WTC11 (cell line): ENCODE data around the gene BABAM2. TPM values are rescaled to one million over a fixed set of nuclear protein-coding genes. Genes with fewer than 3 reads are reported as not detected.

Experiments
- ATAC-seq: fragments of 200-7000 bp; cut with Tn5 transposase; 2 replicates; pipeline ENCODE4 v1.10.0; 2021; ENCODE audit warnings: mild to moderate bottlenecking, moderate library complexity
- CTCF ChIA-PET: fragments of 300-600 bp; sonication (Branson Sonifier 250); formaldehyde crosslinking; loops from one replicate; lab custom pipeline; 2021; ENCODE audit warnings: antibody characterized with exemption; lab: Charles Lee
- POLR2A ChIA-PET: fragments of 350-600 bp; sonication (Branson Sonifier 250); formaldehyde crosslinking; loops from one replicate; lab custom pipeline; 2021; ENCODE audit warnings: antibody characterized with exemption; lab: Charles Lee
- DNase-seq: peaks from one replicate; pipeline ENCODE4 v3.0.0; 2021; ENCODE audit warnings: low spot score
- H3K27ac Mint-ChIP-seq: 2 replicates; pipeline ENCODE4 v1.8.0; 2021; ENCODE audit warnings: mixed read lengths
- H3K27me3 Mint-ChIP-seq: 2 replicates; pipeline ENCODE4 v1.8.0; 2021; ENCODE audit warnings: low read depth, mild to moderate bottlenecking, moderate library complexity, mixed read lengths
- H3K36me3 Mint-ChIP-seq: 2 replicates; pipeline ENCODE4 v1.8.0; 2021; ENCODE audit warnings: mixed read lengths
- H3K4me1 Mint-ChIP-seq: 2 replicates; pipeline ENCODE4 v1.8.0; 2022; ENCODE audit warnings: mixed read lengths
- H3K4me3 Mint-ChIP-seq: 2 replicates; pipeline ENCODE4 v1.8.0; 2021; ENCODE audit warnings: mild to moderate bottlenecking, moderate library complexity, mixed read lengths
- H3K9me3 Mint-ChIP-seq: 2 replicates; pipeline ENCODE4 v1.8.0; 2021; ENCODE audit warnings: mixed read lengths
- AFF4 ChIP-seq: sonication (generic); formaldehyde crosslinking; IDR thresholded peaks from 2 replicates; pipeline ENCODE4 v1.8.1; 2023; ENCODE audit warnings: mild to moderate bottlenecking, missing genetic modification reagents, borderline replicate concordance
- ARID4B ChIP-seq: sonication (generic); formaldehyde crosslinking; IDR thresholded peaks from 2 replicates; pipeline ENCODE4 v1.8.0; 2023; ENCODE audit warnings: missing genetic modification reagents, mild to moderate bottlenecking, borderline replicate concordance
- GRHL2 ChIP-seq: fragments of 250-450 bp; sonication (Bioruptor Pico); IDR thresholded peaks from 2 replicates; pipeline ENCODE4 v1.8.0; 2022; ENCODE audit warnings: mild to moderate bottlenecking, moderate library complexity; ENCODE audit not compliant: insufficient replicate concordance, severe bottlenecking
- IRF2 ChIP-seq: sonication (generic); formaldehyde crosslinking; IDR thresholded peaks from 2 replicates; pipeline ENCODE4 v1.8.0; 2022; ENCODE audit warnings: low read depth, missing genetic modification reagents, borderline replicate concordance
- JAZF1 ChIP-seq: fragments of 250-450 bp; sonication (Bioruptor Pico); IDR thresholded peaks from 2 replicates; pipeline ENCODE4 v1.9.0; 2021; ENCODE audit warnings: moderate library complexity, mild to moderate bottlenecking, inconsistent platforms
- JUN ChIP-seq: sonication (generic); formaldehyde crosslinking; IDR thresholded peaks from 2 replicates; pipeline ENCODE4 v1.8.0; 2023; ENCODE audit warnings: mild to moderate bottlenecking, missing genetic modification reagents
- NR1H2 ChIP-seq: sonication (generic); formaldehyde crosslinking; IDR thresholded peaks from 2 replicates; pipeline ENCODE4 v1.9.0; 2021; ENCODE audit warnings: mild to moderate bottlenecking, moderate library complexity, missing genetic modification reagents
- NR3C1 ChIP-seq: sonication (generic); formaldehyde crosslinking; conservative IDR thresholded peaks from 2 replicates; pipeline ENCODE4 v1.8.1; 2023; ENCODE audit warnings: low read depth, mild to moderate bottlenecking, missing genetic modification reagents
- OVOL2 ChIP-seq: fragments of 250-450 bp; sonication (Bioruptor Pico); IDR thresholded peaks from 2 replicates; pipeline ENCODE4 v1.9.0; 2021; ENCODE audit warnings: mild to moderate bottlenecking, borderline replicate concordance
- PRRX2 ChIP-seq: fragments of 250-450 bp; sonication (Bioruptor Pico); IDR thresholded peaks from 2 replicates; pipeline ENCODE4 v1.8.0; 2021; ENCODE audit warnings: mild to moderate bottlenecking
- RELA ChIP-seq: sonication (generic); formaldehyde crosslinking; IDR thresholded peaks from 2 replicates; pipeline ENCODE4 v1.8.1; 2022; ENCODE audit warnings: missing genetic modification reagents, mild to moderate bottlenecking, borderline replicate concordance
- TP53 ChIP-seq: sonication (generic); formaldehyde crosslinking; IDR thresholded peaks from 2 replicates; pipeline ENCODE4 v1.8.1; 2023; ENCODE audit warnings: mild to moderate bottlenecking, missing genetic modification reagents
- ZMAT4 ChIP-seq: fragments of 250-450 bp; sonication (Bioruptor Pico); IDR thresholded peaks from 2 replicates; pipeline ENCODE4 v1.9.0; 2021; ENCODE audit warnings: mild to moderate bottlenecking
- ZNF317 ChIP-seq: sonication (generic); formaldehyde crosslinking; IDR thresholded peaks from 2 replicates; pipeline ENCODE4 v1.8.1; 2023; ENCODE audit warnings: low read depth, mild to moderate bottlenecking, moderate library complexity, missing genetic modification reagents, borderline replicate concordance
- ZNF396 ChIP-seq: fragments of 250-450 bp; sonication (Bioruptor Pico); IDR thresholded peaks from 2 replicates; pipeline ENCODE4 v1.8.0; 2021; ENCODE audit warnings: mild to moderate bottlenecking, moderate library complexity, borderline replicate concordance
- total RNA-seq: library from RNA; stranded (reverse); gene quantifications from 3 replicates; pipeline ENCODE4 v1.2.3, GENCODE V29; 2021
- TF ChIP-seq, protein P1 (sequence below): sonication (generic); formaldehyde crosslinking; conservative IDR thresholded peaks from 2 replicates; pipeline ENCODE4 v1.8.1; 2022; ENCODE audit warnings: mild to moderate bottlenecking, missing genetic modification reagents
- TF ChIP-seq, protein P2 (sequence below): fragments of 250-450 bp; sonication (Bioruptor Pico); IDR thresholded peaks from 2 replicates; pipeline ENCODE4 v1.9.0; 2021; ENCODE audit warnings: mild to moderate bottlenecking, borderline replicate concordance
- TF ChIP-seq, protein P3 (sequence below): fragments of 200-600 bp; IDR thresholded peaks from 2 replicates; pipeline ENCODE4 v1.8.0; 2022; ENCODE audit warnings: antibody characterized with exemption
- TF ChIP-seq, protein P4 (sequence below): sonication (generic); formaldehyde crosslinking; IDR thresholded peaks from 2 replicates; pipeline ENCODE4 v1.8.0; 2023; ENCODE audit warnings: mild to moderate bottlenecking, missing genetic modification reagents

Gene BABAM2
- total RNA-seq, 1 experiment from 2014 or later, result 16.5 TPM

GRCh38 chr2:27902098-27902497 lies 11.6 kb downstream of the BABAM2 start (continued):
- TF ChIP-seq ZNF317 (CRISPR knock-in tag) (no peak), NR3C1 (CRISPR knock-in tag) (no peak), PRRX2 (CRISPR knock-in tag) (no peak), JAZF1 (no peak), RELA (CRISPR knock-in tag) (no peak), OVOL2 (CRISPR knock-in tag) (no peak), GRHL2 (CRISPR knock-in tag) (no peak), ZMAT4 (CRISPR knock-in tag) (no peak), IRF2 (CRISPR knock-in tag) (no peak)
- TF ChIP-seq, protein P1, sequence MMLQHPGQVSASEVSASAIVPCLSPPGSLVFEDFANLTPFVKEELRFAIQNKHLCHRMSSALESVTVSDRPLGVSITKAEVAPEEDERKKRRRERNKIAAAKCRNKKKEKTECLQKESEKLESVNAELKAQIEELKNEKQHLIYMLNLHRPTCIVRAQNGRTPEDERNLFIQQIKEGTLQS (CRISPR knock-in tag), result no peak
- TF ChIP-seq, protein P2, sequence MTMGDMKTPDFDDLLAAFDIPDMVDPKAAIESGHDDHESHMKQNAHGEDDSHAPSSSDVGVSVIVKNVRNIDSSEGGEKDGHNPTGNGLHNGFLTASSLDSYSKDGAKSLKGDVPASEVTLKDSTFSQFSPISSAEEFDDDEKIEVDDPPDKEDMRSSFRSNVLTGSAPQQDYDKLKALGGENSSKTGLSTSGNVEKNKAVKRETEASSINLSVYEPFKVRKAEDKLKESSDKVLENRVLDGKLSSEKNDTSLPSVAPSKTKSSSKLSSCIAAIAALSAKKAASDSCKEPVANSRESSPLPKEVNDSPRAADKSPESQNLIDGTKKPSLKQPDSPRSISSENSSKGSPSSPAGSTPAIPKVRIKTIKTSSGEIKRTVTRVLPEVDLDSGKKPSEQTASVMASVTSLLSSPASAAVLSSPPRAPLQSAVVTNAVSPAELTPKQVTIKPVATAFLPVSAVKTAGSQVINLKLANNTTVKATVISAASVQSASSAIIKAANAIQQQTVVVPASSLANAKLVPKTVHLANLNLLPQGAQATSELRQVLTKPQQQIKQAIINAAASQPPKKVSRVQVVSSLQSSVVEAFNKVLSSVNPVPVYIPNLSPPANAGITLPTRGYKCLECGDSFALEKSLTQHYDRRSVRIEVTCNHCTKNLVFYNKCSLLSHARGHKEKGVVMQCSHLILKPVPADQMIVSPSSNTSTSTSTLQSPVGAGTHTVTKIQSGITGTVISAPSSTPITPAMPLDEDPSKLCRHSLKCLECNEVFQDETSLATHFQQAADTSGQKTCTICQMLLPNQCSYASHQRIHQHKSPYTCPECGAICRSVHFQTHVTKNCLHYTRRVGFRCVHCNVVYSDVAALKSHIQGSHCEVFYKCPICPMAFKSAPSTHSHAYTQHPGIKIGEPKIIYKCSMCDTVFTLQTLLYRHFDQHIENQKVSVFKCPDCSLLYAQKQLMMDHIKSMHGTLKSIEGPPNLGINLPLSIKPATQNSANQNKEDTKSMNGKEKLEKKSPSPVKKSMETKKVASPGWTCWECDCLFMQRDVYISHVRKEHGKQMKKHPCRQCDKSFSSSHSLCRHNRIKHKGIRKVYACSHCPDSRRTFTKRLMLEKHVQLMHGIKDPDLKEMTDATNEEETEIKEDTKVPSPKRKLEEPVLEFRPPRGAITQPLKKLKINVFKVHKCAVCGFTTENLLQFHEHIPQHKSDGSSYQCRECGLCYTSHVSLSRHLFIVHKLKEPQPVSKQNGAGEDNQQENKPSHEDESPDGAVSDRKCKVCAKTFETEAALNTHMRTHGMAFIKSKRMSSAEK (CRISPR knock-in tag), result no peak
- TF ChIP-seq, protein P3, sequence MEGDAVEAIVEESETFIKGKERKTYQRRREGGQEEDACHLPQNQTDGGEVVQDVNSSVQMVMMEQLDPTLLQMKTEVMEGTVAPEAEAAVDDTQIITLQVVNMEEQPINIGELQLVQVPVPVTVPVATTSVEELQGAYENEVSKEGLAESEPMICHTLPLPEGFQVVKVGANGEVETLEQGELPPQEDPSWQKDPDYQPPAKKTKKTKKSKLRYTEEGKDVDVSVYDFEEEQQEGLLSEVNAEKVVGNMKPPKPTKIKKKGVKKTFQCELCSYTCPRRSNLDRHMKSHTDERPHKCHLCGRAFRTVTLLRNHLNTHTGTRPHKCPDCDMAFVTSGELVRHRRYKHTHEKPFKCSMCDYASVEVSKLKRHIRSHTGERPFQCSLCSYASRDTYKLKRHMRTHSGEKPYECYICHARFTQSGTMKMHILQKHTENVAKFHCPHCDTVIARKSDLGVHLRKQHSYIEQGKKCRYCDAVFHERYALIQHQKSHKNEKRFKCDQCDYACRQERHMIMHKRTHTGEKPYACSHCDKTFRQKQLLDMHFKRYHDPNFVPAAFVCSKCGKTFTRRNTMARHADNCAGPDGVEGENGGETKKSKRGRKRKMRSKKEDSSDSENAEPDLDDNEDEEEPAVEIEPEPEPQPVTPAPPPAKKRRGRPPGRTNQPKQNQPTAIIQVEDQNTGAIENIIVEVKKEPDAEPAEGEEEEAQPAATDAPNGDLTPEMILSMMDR, result no peak

GRCh38 chr2:27903018-27903417 lies 12.5 kb downstream of the BABAM2 start:
- Mint-ChIP-seq H3K36me3 (no peaks in the 10 kb centered on the region), H3K27me3 (no peaks in the 10 kb centered on the region), H3K27ac (no peak overlapping the region), H3K4me3 (no peak overlapping the region), H3K9me3 (no peaks in the 10 kb centered on the region), H3K4me1 (peaks cover 8% of the 10 kb centered on the region)
- CTCF ChIA-PET, result no interaction called here
- DNase-seq (no peak), ATAC-seq (no peak)
- POLR2A ChIA-PET, result no interaction called here
- TF ChIP-seq TP53 (CRISPR knock-in tag) (no peak), AFF4 (no peak), JUN (CRISPR knock-in tag) (no peak), ARID4B (no peak), ZNF396 (no peak), NR1H2 (CRISPR knock-in tag) (no peak)
- TF ChIP-seq, protein P4, sequence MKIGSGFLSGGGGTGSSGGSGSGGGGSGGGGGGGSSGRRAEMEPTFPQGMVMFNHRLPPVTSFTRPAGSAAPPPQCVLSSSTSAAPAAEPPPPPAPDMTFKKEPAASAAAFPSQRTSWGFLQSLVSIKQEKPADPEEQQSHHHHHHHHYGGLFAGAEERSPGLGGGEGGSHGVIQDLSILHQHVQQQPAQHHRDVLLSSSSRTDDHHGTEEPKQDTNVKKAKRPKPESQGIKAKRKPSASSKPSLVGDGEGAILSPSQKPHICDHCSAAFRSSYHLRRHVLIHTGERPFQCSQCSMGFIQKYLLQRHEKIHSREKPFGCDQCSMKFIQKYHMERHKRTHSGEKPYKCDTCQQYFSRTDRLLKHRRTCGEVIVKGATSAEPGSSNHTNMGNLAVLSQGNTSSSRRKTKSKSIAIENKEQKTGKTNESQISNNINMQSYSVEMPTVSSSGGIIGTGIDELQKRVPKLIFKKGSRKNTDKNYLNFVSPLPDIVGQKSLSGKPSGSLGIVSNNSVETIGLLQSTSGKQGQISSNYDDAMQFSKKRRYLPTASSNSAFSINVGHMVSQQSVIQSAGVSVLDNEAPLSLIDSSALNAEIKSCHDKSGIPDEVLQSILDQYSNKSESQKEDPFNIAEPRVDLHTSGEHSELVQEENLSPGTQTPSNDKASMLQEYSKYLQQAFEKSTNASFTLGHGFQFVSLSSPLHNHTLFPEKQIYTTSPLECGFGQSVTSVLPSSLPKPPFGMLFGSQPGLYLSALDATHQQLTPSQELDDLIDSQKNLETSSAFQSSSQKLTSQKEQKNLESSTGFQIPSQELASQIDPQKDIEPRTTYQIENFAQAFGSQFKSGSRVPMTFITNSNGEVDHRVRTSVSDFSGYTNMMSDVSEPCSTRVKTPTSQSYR (CRISPR knock-in tag), result no peak
